Epidermal melanocyte (primary cell): Measurements from ENCODE around the gene CNTLN.
"Not testable (repeated sequence)": the region's sequence is repeated elsewhere in the genome, so short reads cannot be mapped to it uniquely, and the experiment has no call there.

Experiments
- DNase-seq: peaks from one replicate; pipeline ENCODE4 v3.0.0; 2011; ENCODE audit warnings: low spot score; ENCODE audit not compliant: insufficient read length

Gene CNTLN

GRCh38 chr9:17171309-17172094 is 36.7 kb downstream of the CNTLN start:
- no peak for DNase-seq

GRCh38 chr9:17177496-17177895 is 42.7 kb downstream of the CNTLN start:
- DNase-seq = not testable (repeated sequence)

DNA sequence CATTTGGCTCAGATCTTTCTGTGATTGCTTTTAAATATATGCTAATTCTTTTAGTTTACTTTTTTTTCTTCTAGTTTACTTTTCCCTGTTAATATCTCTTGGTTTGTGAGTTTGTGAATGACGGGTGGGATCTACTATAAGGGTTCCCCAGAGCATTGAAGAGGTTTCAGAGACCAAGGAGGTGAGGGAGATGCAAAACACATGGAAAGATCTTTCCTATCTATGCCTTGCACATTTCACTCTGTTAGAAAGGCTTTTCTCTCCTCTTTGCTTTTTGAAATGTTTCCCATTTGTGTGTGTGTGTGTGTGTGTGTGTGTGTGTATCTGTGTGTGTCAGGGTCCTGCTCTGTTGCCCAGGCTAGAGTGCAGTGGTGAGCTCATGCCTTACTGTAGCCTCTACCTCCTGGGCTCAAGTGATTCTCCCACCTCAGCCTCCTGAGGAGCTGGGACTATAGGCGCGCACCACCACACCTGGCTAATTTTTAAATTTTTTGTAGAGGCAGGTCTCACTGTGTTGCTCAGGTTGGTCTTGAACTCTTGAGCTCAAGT is 50.7 kb downstream of the CNTLN start:
- DNase-seq = no peak

DNA sequence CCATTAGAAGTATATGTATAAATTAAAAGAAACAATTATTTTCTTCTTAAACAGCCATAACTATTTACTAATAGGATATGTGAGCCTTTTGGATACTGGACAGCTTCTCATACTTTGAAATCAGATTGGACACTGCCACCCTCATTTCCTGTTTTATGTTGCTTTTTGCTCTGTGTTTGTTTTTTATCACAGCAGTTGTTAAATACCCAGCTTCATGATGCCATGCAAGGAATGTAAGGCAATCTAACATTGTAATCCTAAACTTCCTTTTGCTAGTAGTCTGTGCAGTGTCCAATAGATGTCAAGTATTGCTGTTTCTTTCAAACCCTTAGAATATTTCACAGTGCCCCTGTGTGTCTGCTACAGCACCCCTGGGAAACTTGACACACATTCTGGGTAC is 56.2 kb downstream of the CNTLN start:
- DNase-seq = no peak

DNA sequence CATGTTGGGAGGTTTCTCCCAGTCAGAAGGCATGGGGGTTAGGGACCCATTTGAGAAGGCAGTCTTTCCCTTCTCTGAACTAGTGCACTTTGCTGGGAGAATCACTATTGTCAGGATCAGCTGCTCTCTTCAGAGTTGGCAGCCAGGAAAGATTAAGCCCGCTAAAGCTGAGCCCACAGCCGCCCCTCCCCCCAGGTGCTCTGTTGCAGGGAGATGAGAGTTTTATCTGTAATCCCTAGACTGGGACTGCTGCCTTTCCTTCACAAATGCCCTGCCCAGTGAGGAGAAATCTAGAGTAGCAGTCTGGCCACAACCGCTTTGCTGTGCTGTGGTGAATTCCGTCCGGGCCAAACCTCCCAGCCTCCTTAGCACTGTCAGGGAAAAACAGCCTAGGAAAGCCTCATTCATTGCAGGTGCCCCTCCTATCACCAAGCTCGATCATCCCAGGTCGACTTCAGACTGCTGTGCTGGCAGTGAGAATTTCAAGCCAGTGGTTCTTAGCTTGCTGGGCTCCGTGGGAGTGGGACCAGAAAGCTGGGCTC is 69.8 kb downstream of the CNTLN start:
- DNase-seq = no peak

DNA sequence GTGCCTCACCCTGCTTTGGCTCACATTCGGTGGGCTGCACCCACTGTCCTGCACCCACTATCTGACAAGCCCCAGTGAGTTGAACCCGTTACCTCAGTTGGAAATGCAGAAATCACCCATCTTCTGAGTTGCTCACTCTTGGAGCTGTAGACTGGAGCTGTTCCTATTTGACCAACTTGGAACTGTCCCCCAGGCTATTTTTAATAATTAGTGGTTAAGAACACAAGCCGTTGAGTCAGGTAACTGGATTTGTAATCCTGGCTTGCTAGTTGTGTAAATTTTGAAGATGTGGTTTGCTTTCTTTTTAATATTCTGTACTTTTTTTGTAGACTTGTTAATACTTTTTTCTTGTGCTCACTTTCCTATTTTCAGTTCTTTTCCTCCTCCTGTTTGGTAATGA is 81.2 kb downstream of the CNTLN start:
- DNase-seq = no peak

DNA sequence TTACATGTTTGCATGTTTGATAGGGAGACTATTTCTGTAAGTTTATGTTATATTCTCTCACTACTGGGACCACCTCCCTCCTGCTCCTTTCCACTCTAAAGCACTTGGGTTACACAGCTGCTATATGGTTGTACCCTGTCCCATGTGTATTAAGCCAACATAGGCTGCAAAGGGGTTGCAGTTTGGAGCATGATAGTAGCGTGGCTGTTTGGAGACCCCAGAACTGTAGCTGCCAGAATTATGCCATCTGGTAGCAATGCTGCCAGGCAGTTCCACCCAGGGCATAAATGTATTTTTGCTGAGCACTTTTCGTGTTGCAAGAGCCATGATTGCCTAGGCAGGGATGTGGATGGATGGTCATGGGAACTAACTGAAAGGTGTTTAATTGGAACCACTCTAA is 81.8 kb downstream of the CNTLN start:
- DNase-seq = no peak

- no peak for DNase-seq
These were observed 82.4 kb downstream of the CNTLN start for GRCh38 chr9:17217272-17217671.

GRCh38 chr9:17219261-17219660 is 84.4 kb downstream of the CNTLN start:
- DNase-seq = no peak

DNA sequence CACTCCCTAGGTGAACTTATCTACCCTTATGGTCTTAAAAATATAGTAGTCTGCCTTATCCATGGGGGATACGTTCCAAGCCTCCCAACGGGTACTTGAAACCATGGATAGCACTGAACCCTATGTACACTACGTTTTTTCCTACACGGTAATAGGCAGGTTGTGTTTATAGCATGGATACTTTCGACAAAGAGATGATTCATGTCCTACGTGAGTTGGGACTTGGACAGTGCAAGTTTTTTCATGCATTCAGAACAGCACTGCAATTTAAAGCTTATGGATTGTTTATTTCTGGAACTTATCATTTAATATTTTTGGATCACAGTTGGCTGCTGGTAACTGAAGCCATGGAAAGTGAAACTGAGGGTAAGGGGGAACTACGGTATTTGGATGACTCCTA is 88.1 kb downstream of the CNTLN start:
- no peak for DNase-seq

DNA sequence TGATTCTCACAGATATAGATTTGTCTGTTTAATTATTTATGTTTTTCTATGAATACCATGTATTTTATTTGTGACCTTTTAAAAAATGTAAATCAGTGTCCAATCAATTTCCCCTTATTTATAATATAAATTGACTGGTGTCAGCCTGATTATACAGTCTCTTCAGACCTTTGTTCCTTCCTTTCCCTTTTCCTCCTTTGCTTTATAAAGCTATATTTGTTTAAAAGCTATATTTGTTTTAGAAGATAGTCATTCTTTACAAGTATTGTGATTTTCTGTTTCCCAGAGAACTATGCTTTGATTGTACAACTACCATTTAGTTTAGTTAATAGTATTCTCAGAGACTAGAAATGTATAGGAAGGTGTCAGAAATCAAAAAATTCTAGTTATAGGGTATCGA is 90.6 kb downstream of the CNTLN start:
- no peak for DNase-seq

DNA sequence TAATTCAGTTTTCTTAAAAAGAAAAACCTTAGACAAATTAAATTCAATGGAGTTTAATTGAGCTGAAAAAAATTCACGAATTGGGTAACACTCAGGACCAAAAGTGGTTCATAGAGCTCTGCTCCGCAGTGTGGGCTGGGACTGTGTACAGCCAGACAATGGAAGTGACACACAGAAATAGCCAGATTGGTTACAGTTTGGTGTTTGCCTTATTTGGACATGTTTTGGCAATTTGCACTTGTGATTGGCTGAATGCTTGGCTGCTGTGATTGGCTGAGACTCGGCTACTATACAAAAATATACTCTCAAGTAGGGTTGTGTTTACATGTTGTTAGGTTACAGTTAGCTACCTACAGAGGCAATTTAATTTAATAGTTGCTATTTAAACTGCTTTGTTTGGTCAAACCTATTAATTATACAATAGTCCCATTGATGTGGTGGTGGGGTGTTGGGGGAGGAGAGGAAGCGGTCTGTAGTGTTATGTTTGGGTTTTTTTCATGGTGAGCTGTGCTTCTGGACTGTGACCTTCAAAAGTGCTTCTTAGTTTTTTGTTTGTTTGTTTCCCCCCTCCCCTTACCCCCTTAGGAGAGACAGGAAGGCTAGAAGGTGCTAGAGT is 95.2 kb downstream of the CNTLN start:
- no peak for DNase-seq

- DNase-seq = no peak
These were observed 95.8 kb downstream of the CNTLN start for GRCh38 chr9:17230646-17231045.

- DNase-seq = no peak
These were observed 101.3 kb downstream of the CNTLN start for GRCh38 chr9:17236147-17236546.

GRCh38 chr9:17246770-17247169 is 111.9 kb downstream of the CNTLN start:
- DNase-seq = no peak

- DNase-seq = no peak
These were observed 116.3 kb downstream of the CNTLN start for GRCh38 chr9:17251100-17251499.

- DNase-seq = not testable (repeated sequence)
These were observed 133.8 kb downstream of the CNTLN start for GRCh38 chr9:17268531-17269188.

DNA sequence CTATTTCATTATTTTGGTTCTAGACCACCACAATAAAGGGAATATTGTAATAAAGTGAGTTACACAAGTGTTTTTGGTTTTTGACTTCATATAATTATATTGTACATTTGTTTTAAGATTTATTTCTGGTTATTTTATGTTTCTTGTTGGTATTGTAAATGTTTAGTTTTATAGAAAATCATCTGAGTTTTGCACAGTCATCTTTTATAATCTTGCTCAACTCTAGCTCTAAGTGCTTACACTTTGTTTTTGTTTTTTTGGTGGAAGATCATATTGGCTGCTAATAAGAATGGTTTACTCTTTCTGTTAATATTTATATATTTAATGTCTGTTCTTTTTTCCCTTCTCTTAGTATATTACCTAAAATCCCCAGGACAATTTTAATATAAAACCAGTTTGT is 135.0 kb downstream of the CNTLN start:
- no peak for DNase-seq

- DNase-seq = no peak
These were observed 137.7 kb downstream of the CNTLN start for GRCh38 chr9:17272536-17272935.

- no peak for DNase-seq
These were observed 145.6 kb downstream of the CNTLN start for GRCh38 chr9:17280350-17281012.

DNA sequence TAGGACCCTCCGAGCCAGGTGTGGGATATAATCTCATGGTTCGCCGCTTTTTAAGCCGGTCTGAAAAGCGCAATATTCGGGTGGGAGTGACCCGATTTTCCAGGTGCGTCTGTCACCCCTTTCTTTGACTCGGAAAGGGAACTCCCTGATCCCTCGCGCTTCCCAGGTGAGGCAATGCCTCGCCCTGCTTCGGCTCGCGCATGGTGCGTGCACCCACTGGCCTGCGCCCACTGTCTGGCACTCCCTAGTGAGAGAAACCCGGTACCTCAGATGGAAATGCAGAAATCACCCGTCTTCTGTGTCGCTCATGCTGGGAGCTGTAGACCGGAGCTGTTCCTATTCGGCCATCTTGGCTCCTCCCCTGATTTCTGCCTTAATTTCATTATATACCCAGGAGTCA is 155.8 kb downstream of the CNTLN start:
- DNase-seq = not testable (repeated sequence)

GRCh38 chr9:17291766-17292165 is 156.9 kb downstream of the CNTLN start:
- DNase-seq = no peak
